B cell (primary cell): ENCODE results near the gene S100A8.

Experiments used
- CTCF ChIP-seq: fragments of 200-600 bp; IDR thresholded peaks from one replicate; pipeline ENCODE4 v1.8.0; 2022; ENCODE audit warnings: antibody characterized with exemption, mild to moderate bottlenecking
- EZH2 ChIP-seq: IDR thresholded peaks from 2 replicates; pipeline ENCODE4 v1.6.1; 2012; ENCODE audit warnings: borderline replicate concordance, low read depth, mild to moderate bottlenecking, moderate library complexity, low read length; ENCODE audit not compliant: insufficient read depth, poor library complexity, severe bottlenecking

GRCh38 chr1:153403421-153404085 lies 12.7 kb upstream of the S100A8 start:
- TF ChIP-seq CTCF (no peak), EZH2 (no peak)
